OCI-M2 (cell line): ENCODE data around the gene SYT12.
"Not testable (repeated sequence)": the region's sequence is repeated elsewhere in the genome, so short reads cannot be mapped to it uniquely, and the experiment has no call there.

Experiments
- DNase-seq: peaks from one replicate; lab custom pipeline; 2025; ENCODE audit not compliant: unreplicated experiment; lab: John Stamatoyannopoulos, UW

SYT12 gene

GRCh38 chr11:66996609-66997273 lies 26.2 kb upstream of the SYT12 start:
- no peak for DNase-seq

GRCh38 chr11:66999555-66999954 lies 23.4 kb upstream of the SYT12 start:
- DNase-seq = no peak

DNA sequence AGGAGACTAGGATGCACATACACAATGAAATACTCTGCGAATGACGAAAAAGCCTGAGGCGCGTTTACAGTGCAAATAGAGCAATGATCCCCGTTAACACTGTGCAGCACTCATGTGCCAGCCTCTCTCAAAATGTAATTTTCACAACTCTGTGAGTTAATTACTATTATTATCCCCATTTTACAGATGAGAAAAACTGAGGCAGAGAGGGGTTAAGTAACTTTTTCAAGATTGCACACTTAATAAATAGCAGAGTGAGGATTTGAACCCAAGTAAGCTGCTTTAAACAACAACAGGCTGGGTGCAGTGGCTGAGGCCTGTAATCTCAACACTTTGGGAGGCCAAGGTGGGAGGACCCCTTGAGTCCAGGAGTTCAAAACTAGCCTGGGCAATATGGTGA lies 21.6 kb upstream of the SYT12 start:
- no peak for DNase-seq

DNA sequence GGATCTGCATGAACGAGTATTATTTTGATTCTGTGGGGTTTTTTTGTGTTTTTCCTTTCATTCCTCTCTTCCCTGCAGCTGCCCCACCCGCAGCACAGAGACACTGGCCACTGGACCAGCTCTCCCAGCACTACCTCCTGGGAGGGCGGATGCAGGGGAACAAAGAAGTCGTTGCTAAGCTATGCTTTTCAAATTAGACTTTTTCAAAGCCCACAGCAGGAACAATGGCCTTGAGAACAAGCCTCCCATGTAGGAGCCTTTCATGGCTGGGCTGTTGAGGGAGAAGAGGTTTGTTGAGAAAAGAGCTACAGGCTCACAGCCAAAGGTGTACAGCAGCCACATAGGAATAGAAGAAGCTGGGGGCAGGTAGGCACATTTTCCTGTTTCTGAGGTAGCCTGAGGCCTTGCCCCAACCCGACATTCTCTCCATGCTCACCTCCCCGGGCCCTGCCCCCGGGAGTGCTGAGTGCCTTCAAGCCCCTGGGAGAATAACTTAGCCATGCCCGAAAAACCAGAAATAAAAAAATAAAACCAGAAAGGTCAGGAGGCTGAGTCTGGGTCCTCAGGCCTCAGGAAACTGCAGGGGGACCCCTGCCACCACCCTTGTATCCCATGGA lies 20.5 kb upstream of the SYT12 start:
- DNase-seq = no peak

DNA sequence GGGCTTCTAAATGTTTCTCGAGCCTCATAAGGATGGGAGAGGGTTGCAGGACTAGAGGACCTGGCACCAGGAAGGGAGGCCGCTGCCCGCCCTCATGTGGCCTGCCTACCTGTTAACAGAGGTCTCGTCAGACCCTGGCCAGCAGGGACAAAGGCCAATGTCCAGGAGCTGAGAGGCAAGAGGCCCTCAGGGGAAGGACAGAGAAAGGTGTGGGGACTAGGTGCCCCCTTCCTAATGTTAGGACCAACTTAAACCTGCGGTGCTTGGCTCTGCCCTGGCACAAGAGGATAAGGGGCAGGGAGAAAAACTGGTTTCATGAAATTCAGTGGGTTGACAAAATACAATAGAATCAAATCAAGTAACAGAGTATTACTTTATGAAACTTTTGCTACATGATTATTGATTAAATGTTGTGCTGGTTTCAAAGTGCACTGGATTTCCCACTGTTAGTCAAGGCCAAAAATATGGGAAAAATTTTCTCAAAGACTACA lies 20.0 kb upstream of the SYT12 start:
- DNase-seq = no peak

- DNase-seq = not testable (repeated sequence)
Observed at GRCh38 chr11:67005200-67005599, 17.7 kb upstream of the SYT12 start.

DNA sequence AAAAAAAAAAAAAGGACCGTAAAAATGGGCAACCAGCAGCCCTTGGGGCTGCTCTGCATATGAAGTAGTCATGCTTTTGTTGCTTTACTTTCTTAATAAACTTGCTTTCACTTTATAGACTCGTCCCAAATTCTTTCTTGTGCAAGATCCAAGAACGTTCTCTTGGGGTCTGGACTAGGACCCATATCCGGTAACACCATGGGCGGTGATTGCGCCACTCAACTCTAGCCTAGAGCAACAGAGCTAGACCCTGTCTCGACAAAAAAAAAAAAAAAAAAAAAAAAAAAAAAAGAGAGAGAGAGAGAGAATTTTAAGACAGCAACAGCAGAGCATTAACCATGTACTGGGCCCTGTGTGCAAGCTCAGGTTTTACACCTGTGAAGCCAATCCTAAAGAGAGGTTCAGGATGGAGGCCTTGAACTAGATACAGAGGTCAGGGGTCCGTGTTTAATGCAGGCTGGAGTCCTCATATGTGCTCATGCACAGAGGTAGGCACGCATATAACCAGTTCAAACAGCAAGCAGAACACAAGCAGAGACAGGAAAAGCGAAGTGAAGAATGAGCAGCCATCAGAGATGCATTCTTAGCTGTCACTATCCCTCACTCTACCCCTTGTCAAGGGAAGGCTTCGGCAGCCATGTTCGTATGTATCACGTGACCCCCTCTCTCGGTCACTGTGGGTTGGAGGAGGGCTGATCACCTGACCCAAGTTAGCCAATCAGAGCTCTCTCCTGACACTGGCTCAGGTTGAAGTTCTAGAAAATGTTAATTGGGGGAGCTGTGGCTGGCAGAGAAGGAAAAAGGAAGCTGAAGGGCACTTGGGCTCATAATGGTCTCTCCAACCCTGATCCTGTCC lies 16.7 kb upstream of the SYT12 start:
- no peak for DNase-seq

GRCh38 chr11:67007126-67007525 lies 15.8 kb upstream of the SYT12 start:
- no peak for DNase-seq

GRCh38 chr11:67010296-67010905 lies 12.5 kb upstream of the SYT12 start:
- no peak for DNase-seq

DNA sequence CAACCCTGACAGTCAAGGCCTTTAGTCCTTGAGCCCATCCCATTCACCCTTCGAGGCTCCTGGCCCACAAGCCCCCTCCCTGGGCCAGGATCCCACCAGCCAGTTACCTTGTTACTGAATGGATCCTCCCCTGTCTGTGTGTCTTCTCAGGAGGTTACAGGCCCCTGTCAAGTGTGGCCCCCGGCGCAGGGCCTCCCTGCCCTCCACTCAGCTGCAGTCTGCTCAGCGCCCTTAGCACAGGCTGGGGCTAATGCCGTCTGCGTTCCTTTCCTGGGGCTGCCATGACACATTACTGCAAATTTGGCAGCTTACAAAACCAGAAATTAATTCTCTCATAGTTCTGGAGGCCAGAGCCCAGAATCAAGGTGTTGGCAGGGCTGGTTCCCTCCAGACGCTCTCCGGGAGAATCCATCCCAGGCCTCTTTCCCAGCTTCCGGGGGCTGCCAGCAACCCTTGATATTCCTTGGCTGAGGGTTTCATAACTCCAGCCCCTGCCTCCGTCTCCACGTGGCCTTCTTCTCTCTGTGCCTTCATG lies 9.4 kb upstream of the SYT12 start:
- no peak for DNase-seq

DNA sequence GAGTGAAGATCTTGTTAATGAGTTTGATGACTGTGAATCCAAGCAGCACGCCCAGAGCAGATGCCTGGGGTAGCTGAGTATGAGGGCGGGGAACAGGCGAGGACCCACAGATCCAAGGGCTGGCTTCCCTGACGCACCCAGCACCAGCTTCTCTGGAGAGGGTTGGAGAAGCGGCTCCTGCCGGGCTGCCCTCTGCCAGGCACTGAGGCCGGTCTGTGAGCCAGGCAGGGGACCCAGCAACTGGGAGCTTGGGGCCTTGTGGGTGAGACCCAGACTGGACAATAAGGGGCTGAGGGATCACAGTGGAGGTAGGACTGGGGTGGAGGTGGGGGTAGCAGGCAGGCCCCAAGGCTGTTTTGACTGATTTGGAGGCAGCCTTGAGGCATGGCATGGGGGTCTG lies 8.6 kb upstream of the SYT12 start:
- no peak for DNase-seq

DNA sequence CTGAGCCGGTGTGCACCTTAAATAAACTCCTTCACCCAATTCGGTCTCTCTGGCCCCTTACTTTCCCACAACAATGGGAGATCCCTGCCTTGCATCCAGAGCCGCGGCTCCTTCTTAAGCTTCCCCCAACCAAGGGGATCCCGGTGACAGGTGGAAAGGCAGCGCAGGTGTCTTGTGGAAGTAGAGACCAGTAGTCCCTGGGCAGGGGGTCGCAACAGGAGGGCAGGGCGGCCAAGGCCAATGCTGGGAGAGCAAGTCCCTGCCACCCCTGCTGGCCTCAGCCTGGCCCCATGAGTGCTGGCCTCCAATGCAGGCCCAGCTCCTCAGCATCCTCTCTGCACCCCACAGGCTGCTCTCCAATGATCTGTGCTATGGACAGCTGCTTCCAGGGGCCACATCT lies 7.9 kb upstream of the SYT12 start:
- DNase-seq = no peak

GRCh38 chr11:67016550-67016949 lies 6.4 kb upstream of the SYT12 start:
- DNase-seq = no peak

GRCh38 chr11:67020949-67021348 lies 2.0 kb upstream of the SYT12 start:
- no peak for DNase-seq

DNA sequence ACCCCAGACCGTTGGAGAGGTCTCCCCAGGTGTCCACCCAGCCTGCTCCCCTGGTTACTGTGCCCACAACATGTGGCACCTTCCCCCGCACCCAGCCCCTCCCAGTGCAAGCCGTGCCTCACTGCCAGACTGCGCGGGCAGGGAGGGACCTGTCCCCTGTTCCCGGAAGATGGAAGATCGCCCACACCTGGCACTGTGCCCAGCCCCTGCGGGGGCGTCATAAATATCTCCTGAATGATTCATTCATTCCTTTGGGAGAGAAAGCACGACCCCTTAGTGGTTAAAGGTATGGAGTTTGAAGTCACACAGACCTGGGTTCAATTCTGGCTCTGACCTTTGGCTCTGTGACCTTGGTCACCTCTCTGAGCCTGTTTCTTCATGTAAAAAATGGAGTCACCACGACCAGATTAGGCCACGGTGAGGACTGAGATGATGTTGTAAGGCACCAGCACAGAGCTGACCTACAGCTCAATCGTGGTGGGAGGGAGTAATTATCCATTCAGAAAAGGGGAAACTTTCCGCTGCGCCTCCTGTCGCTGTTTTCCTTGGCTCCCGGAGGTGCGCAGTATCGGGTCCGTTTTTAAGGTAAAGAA lies 497 bp upstream of the SYT12 start:
- no peak for DNase-seq

DNA sequence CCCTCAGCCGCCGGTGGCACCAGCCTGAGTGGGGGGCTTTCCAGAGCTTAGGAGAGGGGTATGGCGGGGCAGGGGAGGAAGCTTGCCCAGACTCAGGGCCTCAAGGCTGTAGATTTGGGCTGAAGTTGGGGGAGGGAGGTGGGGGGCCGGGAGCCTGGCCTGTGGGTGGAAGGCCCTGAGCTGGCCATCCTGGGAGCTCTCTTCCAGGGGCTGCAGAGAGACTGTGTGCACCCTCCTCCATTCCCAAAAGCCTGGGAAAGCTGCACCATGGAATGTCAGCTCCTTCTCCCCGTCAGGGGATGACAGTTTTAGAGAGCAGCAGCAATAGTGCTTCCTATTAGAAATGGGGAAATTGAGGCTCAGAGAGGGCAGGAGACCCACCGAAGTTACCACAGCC lies 1.0 kb downstream of the SYT12 start:
- DNase-seq = no peak

DNA sequence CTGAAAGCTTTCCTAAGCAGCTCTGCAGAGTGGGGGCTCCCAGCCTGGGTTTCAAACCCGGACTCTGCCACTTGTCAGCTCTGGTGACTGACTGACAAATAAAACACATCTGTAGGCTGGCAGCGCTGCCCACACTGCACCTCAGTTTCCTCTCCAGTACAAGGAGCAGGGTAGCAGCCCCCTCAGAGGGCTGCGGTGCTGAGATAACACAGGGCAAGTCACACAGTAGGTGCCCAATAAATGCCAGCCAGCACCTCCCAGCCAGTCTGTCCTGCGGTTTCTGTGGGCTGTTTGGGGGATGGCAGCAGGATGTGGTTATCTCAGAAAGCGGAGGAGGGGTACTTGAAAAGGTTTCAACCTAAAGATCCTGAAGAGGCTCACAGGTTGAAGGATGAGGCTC lies 1.5 kb downstream of the SYT12 start:
- DNase-seq = no peak

GRCh38 chr11:67024966-67025365 lies 2.0 kb downstream of the SYT12 start:
- DNase-seq = no peak

GRCh38 chr11:67025750-67026149 lies 2.8 kb downstream of the SYT12 start:
- DNase-seq = no peak

DNA sequence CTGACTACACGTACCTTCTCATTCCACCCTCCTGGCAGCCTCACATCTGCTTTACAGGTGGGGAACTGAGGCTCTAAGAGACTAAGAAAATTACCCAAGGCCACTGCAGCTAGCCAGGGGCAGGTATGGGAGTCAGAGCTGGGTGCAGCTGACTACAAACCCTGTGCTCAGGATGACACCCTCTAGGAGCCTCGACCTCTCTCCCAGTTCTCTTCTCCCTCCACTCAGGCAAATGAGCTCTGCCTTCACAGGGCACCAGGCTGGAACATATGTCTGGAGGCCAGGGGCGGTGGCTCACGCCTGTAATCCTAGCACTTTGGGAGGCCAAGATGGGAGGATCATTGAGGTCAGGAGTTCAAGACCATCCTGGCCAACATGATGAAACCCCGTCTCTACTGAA lies 4.0 kb downstream of the SYT12 start:
- DNase-seq = no peak

GRCh38 chr11:67027483-67027930 lies 4.6 kb downstream of the SYT12 start:
- no peak for DNase-seq
